ENCODE data around the gene ENTHD1. TPM values are rescaled to one million over a fixed set of nuclear protein-coding genes. Genes with fewer than 3 reads are reported as not detected.

ENTHD1 gene
- total RNA-seq, 1 donor from 2014 or later: not detected

GRCh38 chr22:39797528-39798147, 95.9 kb downstream of the ENTHD1 start:
- DNase-seq (ENCODE audit: low spot score): no peak

- DNase-seq (ENCODE audit: low spot score): no peak
Observed at GRCh38 chr22:39789788-39790187, 103.8 kb downstream of the ENTHD1 start.

- no peak for DNase-seq (ENCODE audit: low spot score)
Observed at GRCh38 chr22:39785232-39785631, 108.3 kb downstream of the ENTHD1 start.

- DNase-seq (ENCODE audit: low spot score): no peak
Observed at GRCh38 chr22:39777716-39778454, 115.7 kb downstream of the ENTHD1 start.

GRCh38 chr22:39776295-39777009, 117.1 kb downstream of the ENTHD1 start:
- DNase-seq (ENCODE audit: low spot score): no peak

- no peak for DNase-seq (ENCODE audit: low spot score)
Observed at GRCh38 chr22:39773976-39774539, 119.5 kb downstream of the ENTHD1 start.

GRCh38 chr22:39773503-39773902, 120.1 kb downstream of the ENTHD1 start:
- DNase-seq (ENCODE audit: low spot score): no peak

- DNase-seq (ENCODE audit: low spot score): no peak
Observed at GRCh38 chr22:39771486-39771885, 122.1 kb downstream of the ENTHD1 start.

GRCh38 chr22:39765661-39766060, 127.9 kb downstream of the ENTHD1 start:
- DNase-seq (ENCODE audit: low spot score): no peak

- no peak for DNase-seq (ENCODE audit: low spot score)
Observed at GRCh38 chr22:39765046-39765445, 128.5 kb downstream of the ENTHD1 start.

GRCh38 chr22:39763276-39763675, 130.3 kb downstream of the ENTHD1 start:
- DNase-seq (ENCODE audit: low spot score): no peak

- DNase-seq (ENCODE audit: low spot score): no peak
Observed at GRCh38 chr22:39750759-39751158, 142.8 kb downstream of the ENTHD1 start.

GRCh38 chr22:39748877-39749276, 144.7 kb downstream of the ENTHD1 start:
- DNase-seq (ENCODE audit: low spot score): no peak

GRCh38 chr22:39746600-39747262, 146.8 kb downstream of the ENTHD1 start:
- DNase-seq (ENCODE audit: low spot score): no peak

- DNase-seq (ENCODE audit: low spot score): no peak
Observed at GRCh38 chr22:39745789-39746188, 147.8 kb downstream of the ENTHD1 start.

GRCh38 chr22:39744353-39744752, 149.2 kb downstream of the ENTHD1 start:
- no peak for DNase-seq (ENCODE audit: low spot score)

- DNase-seq (ENCODE audit: low spot score): no peak
Observed at GRCh38 chr22:39743935-39744334, 149.6 kb downstream of the ENTHD1 start.

GRCh38 chr22:39739338-39740027, 154.1 kb downstream of the ENTHD1 start:
- no peak for DNase-seq (ENCODE audit: low spot score)

- DNase-seq (ENCODE audit: low spot score): no peak
Observed at GRCh38 chr22:39738746-39739145, 154.8 kb downstream of the ENTHD1 start.

GRCh38 chr22:39735776-39736175, 157.8 kb downstream of the ENTHD1 start:
- no peak for DNase-seq (ENCODE audit: low spot score)

- no peak for DNase-seq (ENCODE audit: low spot score)
Observed at GRCh38 chr22:39734866-39735265, 158.7 kb downstream of the ENTHD1 start.

All from mesenteric fat pad (tissue), 1 donor.